ENCODE measurements around the gene PTPRN2.

The PTPRN2 gene

DNA sequence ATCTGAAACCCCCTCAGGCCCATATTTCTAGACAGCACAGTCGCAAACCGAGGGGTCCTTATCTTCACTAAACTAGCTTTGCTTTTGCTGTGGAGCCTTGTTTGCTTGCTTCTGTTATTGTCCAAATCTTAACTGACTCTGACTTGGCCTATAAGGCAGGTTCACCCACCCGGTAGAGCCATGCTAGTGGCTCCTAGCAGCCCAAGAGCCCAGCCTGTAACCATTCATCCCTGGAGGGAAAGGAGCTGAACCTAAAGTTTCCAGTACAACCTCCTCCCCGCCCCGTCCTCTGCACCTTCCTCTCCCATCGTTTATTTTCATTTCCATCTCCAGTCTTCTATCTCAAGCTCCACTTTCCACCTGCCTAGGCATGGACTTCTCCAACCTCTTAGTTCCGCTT lies 345.7 kb downstream of the PTPRN2 start:
- in situ Hi-C loops (cut with MboI; ENCODE audit: low pct_unique_long_range_greater_than_20kb, low sequenced_read_pairs, unreplicated experiment) = no loop called here
- no peak for TF ChIP-seq CTCF (IDR thresholded peaks at IDR 0.05; ENCODE audit: extremely low read depth, insufficient read depth, missing control alignments)
- DNase-seq (ENCODE audit: low spot score) = peak; percentile 10

DNA sequence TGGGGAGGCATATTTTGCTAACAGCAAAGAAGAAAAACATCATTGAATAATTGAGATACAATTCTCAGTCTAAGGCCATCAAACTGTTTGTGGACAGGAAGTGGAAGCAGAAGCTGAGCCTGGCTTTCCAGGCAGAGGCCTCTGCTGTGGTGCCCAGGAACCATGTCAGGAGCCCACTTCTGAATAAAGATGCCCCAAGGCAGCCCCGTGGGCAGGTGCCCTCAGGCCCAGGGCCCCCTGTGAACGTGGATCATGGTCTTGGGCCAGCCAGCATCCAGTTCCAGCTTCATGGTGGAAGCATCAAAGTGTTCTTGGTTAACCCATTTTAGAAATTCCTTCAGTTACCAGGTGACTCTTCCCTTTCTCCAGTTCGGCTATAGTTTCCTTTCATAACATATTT lies 346.8 kb downstream of the PTPRN2 start:
- in situ Hi-C loops (cut with MboI; ENCODE audit: low pct_unique_long_range_greater_than_20kb, low sequenced_read_pairs, unreplicated experiment) = no loop called here
- peak; percentile 6 for DNase-seq (ENCODE audit: low spot score)
- no peak for TF ChIP-seq CTCF (IDR thresholded peaks at IDR 0.05; ENCODE audit: extremely low read depth, insufficient read depth, missing control alignments)

DNA sequence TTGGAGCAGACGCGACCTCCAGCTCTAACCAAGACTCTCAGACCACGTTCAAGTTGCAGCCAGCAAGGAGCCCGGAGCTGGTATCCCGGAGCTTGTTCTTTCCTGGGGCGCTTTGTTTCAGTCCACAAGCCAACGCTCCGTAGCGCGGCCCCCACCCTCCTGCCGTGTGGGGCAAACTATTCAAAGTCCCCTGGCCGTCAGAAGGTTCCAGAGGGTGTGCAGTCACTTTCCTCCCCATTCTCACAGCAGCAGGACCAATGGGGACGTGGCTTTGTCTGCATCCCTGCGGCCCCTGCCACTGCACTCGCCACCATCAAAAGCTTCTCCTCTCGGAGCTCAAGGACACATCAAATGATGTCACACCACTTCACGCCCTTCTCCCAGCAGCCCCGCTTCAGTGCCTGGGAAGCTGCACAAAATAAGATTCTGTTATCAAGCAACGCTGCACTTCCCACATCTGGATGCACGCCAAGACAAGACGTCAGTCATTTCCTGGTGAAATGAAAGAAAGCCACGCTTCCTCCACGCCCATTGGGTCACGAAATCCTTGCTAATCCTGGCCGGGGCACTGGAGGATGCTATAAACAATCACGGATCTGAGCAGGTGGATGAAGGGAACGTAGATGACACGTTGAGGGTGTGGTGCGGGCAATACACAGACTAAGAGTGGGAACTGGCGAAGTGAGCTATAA lies 348.2 kb downstream of the PTPRN2 start:
- peak; percentile 6 for DNase-seq (ENCODE audit: low spot score)
- in situ Hi-C loops (cut with MboI; ENCODE audit: low pct_unique_long_range_greater_than_20kb, low sequenced_read_pairs, unreplicated experiment) = no loop called here
- no peak for TF ChIP-seq CTCF (IDR thresholded peaks at IDR 0.05; ENCODE audit: extremely low read depth, insufficient read depth, missing control alignments)

- in situ Hi-C loops (cut with MboI; ENCODE audit: low pct_unique_long_range_greater_than_20kb, low sequenced_read_pairs, unreplicated experiment) = no loop called here
- TF ChIP-seq CTCF (IDR thresholded peaks at IDR 0.05; ENCODE audit: extremely low read depth, insufficient read depth, missing control alignments) = no peak
- DNase-seq (ENCODE audit: low spot score) = peak; percentile 8
Observed at GRCh38 chr7:158238616-158239289, 348.9 kb downstream of the PTPRN2 start.

GRCh38 chr7:158237672-158238335 lies 349.8 kb downstream of the PTPRN2 start:
- in situ Hi-C loops (cut with MboI; ENCODE audit: low pct_unique_long_range_greater_than_20kb, low sequenced_read_pairs, unreplicated experiment) = no loop called here
- no peak for DNase-seq (ENCODE audit: low spot score)
- TF ChIP-seq CTCF (IDR thresholded peaks at IDR 0.05; ENCODE audit: extremely low read depth, insufficient read depth, missing control alignments) = no peak

DNA sequence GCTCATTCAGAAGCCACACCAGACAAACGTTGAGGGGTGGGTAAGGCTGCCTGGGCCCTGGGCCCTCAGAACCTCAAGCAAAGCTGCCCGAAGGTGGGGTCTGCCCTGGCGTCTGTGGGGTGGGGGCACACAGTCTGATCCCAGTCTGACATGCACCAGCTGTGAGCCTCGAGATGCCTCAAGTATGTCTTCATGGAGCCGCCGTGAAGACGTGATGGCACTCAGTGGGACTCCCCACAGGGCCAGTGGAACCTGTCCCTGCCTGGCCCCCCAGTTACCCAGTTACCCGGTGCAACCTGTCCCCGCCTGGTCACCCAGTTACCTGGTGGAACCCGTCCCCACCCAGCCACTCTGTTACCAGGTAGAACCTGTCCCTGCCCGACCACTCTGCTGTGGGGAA lies 351.2 kb downstream of the PTPRN2 start:
- no peak for DNase-seq (ENCODE audit: low spot score)
- in situ Hi-C loops (cut with MboI; ENCODE audit: low pct_unique_long_range_greater_than_20kb, low sequenced_read_pairs, unreplicated experiment) = no loop called here

More for the DNA sequence above, 351.2 kb downstream of the PTPRN2 start:
- TF ChIP-seq CTCF (IDR thresholded peaks at IDR 0.05; ENCODE audit: extremely low read depth, insufficient read depth, missing control alignments) = no peak
